ENCODE results near the gene CPXM2.

CPXM2 gene

DNA sequence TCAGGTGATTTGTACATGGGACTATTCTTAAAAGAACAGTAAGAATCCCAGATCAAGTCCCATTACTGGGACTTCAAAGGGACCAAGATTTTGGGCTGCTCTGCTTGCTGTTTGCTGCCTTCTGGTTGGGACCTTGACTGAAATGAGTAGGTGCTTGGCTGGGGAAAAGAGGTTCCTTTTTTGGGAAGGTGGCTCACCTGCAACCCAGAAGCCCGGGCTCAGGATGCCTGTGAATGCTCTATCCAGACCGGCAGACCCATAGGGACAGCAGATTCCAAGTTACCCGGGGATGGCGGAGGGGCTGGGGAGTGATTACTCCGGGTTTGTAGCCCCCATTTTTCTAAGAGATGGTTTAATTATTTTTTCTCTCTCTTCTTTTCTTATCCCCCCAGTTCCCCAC, 104.0 kb downstream of the CPXM2 start:
- H3K4me3 ChIP-seq (ENCODE audit: low read length): no peak overlapping the region
- TF ChIP-seq CTCF (conservative IDR thresholded peaks at IDR 0.05; ENCODE audit: low read depth, low read length): no peak
- no peak for DNase-seq (ENCODE audit: low read depth)

DNA sequence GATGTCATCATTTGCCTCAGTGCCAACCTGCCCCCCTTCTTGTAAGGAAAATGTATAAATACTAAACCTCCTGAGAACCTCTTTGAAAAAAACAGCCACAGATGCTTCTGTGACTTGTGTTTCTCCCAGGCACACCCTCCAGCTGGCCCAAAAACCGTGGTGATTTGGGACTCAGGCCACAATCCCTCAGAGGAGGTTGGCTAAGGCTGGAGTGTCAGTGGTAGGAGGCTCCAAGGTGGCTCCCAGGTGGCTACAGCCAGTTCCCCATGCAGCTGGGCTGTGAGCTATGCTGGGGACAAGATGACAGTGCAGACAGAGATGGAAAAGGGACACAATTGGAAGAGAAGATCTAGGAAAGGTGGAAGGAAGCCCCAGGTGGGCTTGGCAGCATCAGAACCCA, 104.7 kb downstream of the CPXM2 start:
- TF ChIP-seq CTCF (conservative IDR thresholded peaks at IDR 0.05; ENCODE audit: low read depth, low read length): no peak
- no peak overlapping the region for H3K4me3 ChIP-seq (ENCODE audit: low read length)
- no peak for DNase-seq (ENCODE audit: low read depth)

DNA sequence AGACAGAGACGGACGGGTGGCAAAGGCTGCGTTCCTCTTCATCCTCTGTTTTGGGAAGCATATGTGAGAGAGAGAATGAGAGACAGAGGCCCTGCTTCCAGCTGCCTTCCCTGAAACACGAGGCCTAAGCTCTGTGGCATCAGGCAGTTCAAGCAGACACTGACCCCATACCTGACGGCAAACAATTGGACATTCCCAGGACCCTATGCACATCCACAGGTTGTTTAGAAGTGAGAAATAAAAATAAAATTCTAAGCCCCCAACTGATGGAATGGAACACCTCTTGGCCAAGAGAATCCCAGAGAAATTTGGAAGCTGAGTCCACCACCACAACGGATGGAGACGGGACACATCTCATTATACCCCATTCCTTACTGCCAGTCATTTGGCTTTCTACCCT, 105.3 kb downstream of the CPXM2 start:
- no peak for DNase-seq (ENCODE audit: low read depth)
- TF ChIP-seq CTCF (conservative IDR thresholded peaks at IDR 0.05; ENCODE audit: low read depth, low read length): no peak
- no peak overlapping the region for H3K4me3 ChIP-seq (ENCODE audit: low read length)

GRCh38 chr10:123784646-123785045, 107.0 kb downstream of the CPXM2 start:
- DNase-seq (ENCODE audit: low read depth): no peak
- no peak overlapping the region for H3K4me3 ChIP-seq (ENCODE audit: low read length)
- no peak for TF ChIP-seq CTCF (conservative IDR thresholded peaks at IDR 0.05; ENCODE audit: low read depth, low read length)

- no peak for DNase-seq (ENCODE audit: low read depth)
- no peak overlapping the region for H3K4me3 ChIP-seq (ENCODE audit: low read length)
- TF ChIP-seq CTCF (conservative IDR thresholded peaks at IDR 0.05; ENCODE audit: low read depth, low read length): no peak
Observed at GRCh38 chr10:123784216-123784615, 107.4 kb downstream of the CPXM2 start.

GRCh38 chr10:123783296-123783695, 108.3 kb downstream of the CPXM2 start:
- TF ChIP-seq CTCF (conservative IDR thresholded peaks at IDR 0.05; ENCODE audit: low read depth, low read length): no peak
- DNase-seq (ENCODE audit: low read depth): no peak
- no peak overlapping the region for H3K4me3 ChIP-seq (ENCODE audit: low read length)

GRCh38 chr10:123782549-123782948, 109.1 kb downstream of the CPXM2 start:
- H3K4me3 ChIP-seq (ENCODE audit: low read length): no peak overlapping the region
- no peak for DNase-seq (ENCODE audit: low read depth)
- no peak for TF ChIP-seq CTCF (conservative IDR thresholded peaks at IDR 0.05; ENCODE audit: low read depth, low read length)

Data from retinal pigment epithelial cell (primary cell).